ENCODE data around the gene PNMA8A.
A peak's percentile ranks its signal among the peaks of the same experiment; 100 is the strongest.

Gene PNMA8A, protein sequence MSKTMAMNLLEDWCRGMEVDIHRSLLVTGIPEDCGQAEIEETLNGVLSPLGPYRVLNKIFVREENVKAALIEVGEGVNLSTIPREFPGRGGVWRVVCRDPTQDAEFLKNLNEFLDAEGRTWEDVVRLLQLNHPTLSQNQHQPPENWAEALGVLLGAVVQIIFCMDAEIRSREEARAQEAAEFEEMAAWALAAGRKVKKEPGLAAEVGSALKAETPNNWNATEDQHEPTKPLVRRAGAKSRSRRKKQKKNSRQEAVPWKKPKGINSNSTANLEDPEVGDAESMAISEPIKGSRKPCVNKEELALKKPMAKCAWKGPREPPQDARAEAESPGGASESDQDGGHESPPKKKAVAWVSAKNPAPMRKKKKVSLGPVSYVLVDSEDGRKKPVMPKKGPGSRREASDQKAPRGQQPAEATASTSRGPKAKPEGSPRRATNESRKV

GRCh38 chr19:46471116-46471733 is at the start of gene PNMA8A:
TSS of gene PNMA8A (minus strand) at chr19:46471563. CDS start at chr19:46471035, 528 bp downstream.
- peak within 1 kb of the TSS; percentile 32 for H3K4me3 ChIP-seq (ENCODE audit: control insufficient read depth, low read depth, low read length)
- TF ChIP-seq, protein P1, sequence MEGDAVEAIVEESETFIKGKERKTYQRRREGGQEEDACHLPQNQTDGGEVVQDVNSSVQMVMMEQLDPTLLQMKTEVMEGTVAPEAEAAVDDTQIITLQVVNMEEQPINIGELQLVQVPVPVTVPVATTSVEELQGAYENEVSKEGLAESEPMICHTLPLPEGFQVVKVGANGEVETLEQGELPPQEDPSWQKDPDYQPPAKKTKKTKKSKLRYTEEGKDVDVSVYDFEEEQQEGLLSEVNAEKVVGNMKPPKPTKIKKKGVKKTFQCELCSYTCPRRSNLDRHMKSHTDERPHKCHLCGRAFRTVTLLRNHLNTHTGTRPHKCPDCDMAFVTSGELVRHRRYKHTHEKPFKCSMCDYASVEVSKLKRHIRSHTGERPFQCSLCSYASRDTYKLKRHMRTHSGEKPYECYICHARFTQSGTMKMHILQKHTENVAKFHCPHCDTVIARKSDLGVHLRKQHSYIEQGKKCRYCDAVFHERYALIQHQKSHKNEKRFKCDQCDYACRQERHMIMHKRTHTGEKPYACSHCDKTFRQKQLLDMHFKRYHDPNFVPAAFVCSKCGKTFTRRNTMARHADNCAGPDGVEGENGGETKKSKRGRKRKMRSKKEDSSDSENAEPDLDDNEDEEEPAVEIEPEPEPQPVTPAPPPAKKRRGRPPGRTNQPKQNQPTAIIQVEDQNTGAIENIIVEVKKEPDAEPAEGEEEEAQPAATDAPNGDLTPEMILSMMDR (conservative IDR thresholded peaks at IDR 0.05; ENCODE audit: control insufficient read depth, insufficient read depth, low read depth, low read length), result no peak
- peak; percentile 71 for DNase-seq (ENCODE audit: low read depth)

DNA sequence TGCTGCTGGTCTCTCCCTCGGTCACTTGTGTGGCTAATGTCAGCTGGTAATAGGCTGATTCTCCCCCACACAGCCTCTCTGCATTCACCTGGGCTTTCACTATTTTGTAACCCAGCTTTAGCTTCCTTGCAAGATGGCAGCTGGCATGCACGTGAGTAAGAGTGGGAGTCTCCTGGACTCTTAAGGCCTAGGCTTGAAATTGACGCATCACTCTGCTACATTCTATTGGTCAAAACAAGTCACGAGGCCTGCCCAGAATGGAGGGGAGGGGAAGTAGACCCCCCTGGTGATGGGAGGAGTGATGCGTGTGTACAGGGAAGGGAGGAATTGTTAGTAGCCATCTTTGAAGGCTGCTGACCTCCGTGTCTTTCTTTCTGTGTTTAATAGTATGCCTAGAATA is 49.3 kb upstream of the PNMA8A start:
- no peak overlapping the region for H3K4me3 ChIP-seq (ENCODE audit: control insufficient read depth, low read depth, low read length)
- TF ChIP-seq, protein P1 (conservative IDR thresholded peaks at IDR 0.05; ENCODE audit: control insufficient read depth, insufficient read depth, low read depth, low read length), result no peak
- no peak for DNase-seq (ENCODE audit: low read depth)

- no peak overlapping the region for H3K4me3 ChIP-seq (ENCODE audit: control insufficient read depth, low read depth, low read length)
- DNase-seq (ENCODE audit: low read depth), result no peak
- TF ChIP-seq, protein P1 (conservative IDR thresholded peaks at IDR 0.05; ENCODE audit: control insufficient read depth, insufficient read depth, low read depth, low read length), result no peak
These were observed 46.1 kb upstream of the PNMA8A start for GRCh38 chr19:46517471-46517870.

GRCh38 chr19:46515879-46516350 is 44.6 kb upstream of the PNMA8A start:
- no peak overlapping the region for H3K4me3 ChIP-seq (ENCODE audit: control insufficient read depth, low read depth, low read length)
- peak; percentile 47 for DNase-seq (ENCODE audit: low read depth)
- TF ChIP-seq, protein P1 (conservative IDR thresholded peaks at IDR 0.05; ENCODE audit: control insufficient read depth, insufficient read depth, low read depth, low read length), result peak; percentile 66

GRCh38 chr19:46515290-46515609 is 43.9 kb upstream of the PNMA8A start:
- H3K4me3 ChIP-seq (ENCODE audit: control insufficient read depth, low read depth, low read length), result no peak overlapping the region
- TF ChIP-seq, protein P1 (conservative IDR thresholded peaks at IDR 0.05; ENCODE audit: control insufficient read depth, insufficient read depth, low read depth, low read length), result no peak
- DNase-seq (ENCODE audit: low read depth), result no peak

DNA sequence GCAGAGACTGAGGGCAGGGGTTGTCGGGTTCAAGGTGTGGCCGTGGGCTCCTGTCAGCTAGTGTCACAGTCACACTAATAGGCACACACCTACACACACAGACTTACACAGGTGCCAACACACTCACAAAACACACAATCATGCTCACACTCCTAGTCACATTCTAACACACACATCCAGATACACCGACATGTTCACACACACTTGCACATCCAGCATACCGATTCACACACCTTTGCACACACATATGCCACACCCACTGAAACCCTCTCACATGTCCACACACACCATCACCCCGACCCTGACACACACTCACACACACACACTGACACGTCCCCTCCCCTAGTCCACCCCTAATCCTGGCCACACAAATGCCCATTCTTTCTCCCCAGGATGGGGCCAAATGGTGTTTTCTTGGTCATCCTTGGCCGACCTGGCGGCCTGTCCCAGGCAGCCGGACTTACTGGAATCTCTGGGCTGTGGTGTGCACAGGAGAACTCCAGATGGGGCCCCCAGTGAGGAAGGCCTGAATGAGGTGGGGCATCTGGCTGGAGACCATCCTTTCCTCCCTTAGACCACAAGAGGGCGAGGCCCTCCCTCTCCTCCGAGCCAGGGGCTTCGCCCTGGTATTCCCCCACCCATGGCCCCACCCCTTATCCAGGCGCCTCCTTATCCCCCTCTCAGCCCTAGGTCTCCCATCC is 43.4 kb upstream of the PNMA8A start:
- no peak for DNase-seq (ENCODE audit: low read depth)
- no peak overlapping the region for H3K4me3 ChIP-seq (ENCODE audit: control insufficient read depth, low read depth, low read length)
- TF ChIP-seq, protein P1 (conservative IDR thresholded peaks at IDR 0.05; ENCODE audit: control insufficient read depth, insufficient read depth, low read depth, low read length), result no peak

Measured in fibroblast of mammary gland (primary cell).